Neural progenitor cell (in vitro differentiated cells): ENCODE results near the gene ABHD2. TPM values are rescaled to one million over a fixed set of nuclear protein-coding genes. Genes with fewer than 3 reads are reported as not detected.
A peak's percentile ranks its signal among the peaks of the same experiment; 100 is the strongest.

Source experiments
- DNase-seq: peaks from one replicate; pipeline ENCODE4 v3.0.0-alpha.2; 2016; ENCODE audit warnings: low spot score
- H2AFZ ChIP-seq: fragments of 200-600 bp; sonication (generic); replicated peaks from 2 replicates; pipeline ENCODE4 v1.6.1; 2016; ENCODE audit warnings: antibody characterized with exemption
- H3F3A ChIP-seq: fragments of 200-600 bp; sonication (generic); 2 replicates; pipeline ENCODE4 v1.6.1; 2016; ENCODE audit warnings: antibody characterized with exemption, low read depth
- H3K27ac ChIP-seq: fragments of 200-600 bp; sonication (generic); 2 replicates; pipeline ENCODE4 v1.5.1; 2016; ENCODE audit warnings: mild to moderate bottlenecking
- H3K27me3 ChIP-seq: fragments of 200-600 bp; sonication (generic); 2 replicates; pipeline ENCODE4 v1.6.1; 2016; ENCODE audit warnings: mild to moderate bottlenecking, moderate library complexity
- H3K36me3 ChIP-seq: fragments of 200-600 bp; sonication (generic); 2 replicates; pipeline ENCODE4 v1.5.1; 2016
- H3K4me1 ChIP-seq: fragments of 200-600 bp; sonication (generic); 2 replicates; pipeline ENCODE4 v1.6.1; 2016; ENCODE audit warnings: mixed run types
- H3K4me2 ChIP-seq: fragments of 200-600 bp; sonication (generic); 2 replicates; pipeline ENCODE4 v1.6.1; 2016
- H3K4me3 ChIP-seq: fragments of 200-600 bp; sonication (generic); 2 replicates; pipeline ENCODE4 v1.5.1; 2016
- H3K79me2 ChIP-seq: fragments of 200-600 bp; sonication (generic); 2 replicates; pipeline ENCODE4 v1.6.1; 2016; ENCODE audit warnings: low read depth
- H3K9ac ChIP-seq: fragments of 200-600 bp; sonication (generic); 2 replicates; pipeline ENCODE4 v1.6.1; 2016
- H3K9me3 ChIP-seq: fragments of 200-600 bp; sonication (generic); 2 replicates; pipeline ENCODE4 v1.5.1; 2016; ENCODE audit warnings: low read depth
- H4K20me1 ChIP-seq: fragments of 200-600 bp; sonication (generic); 2 replicates; pipeline ENCODE4 v1.6.1; 2016; ENCODE audit warnings: low read depth
- H3K27ac Mint-ChIP-seq: 3 replicates; pipeline ENCODE4 v1.8.0; 2021; ENCODE audit warnings: mixed read lengths
- H3K27me3 Mint-ChIP-seq: 2 replicates; pipeline ENCODE4 v1.8.0; 2022; ENCODE audit warnings: low read depth, mild to moderate bottlenecking, inconsistent platforms, moderate library complexity, mixed read lengths; ENCODE audit not compliant: insufficient read depth
- H3K36me3 Mint-ChIP-seq: 3 replicates; pipeline ENCODE4 v1.8.0; 2021; ENCODE audit warnings: mixed read lengths
- H3K4me1 Mint-ChIP-seq: 3 replicates; pipeline ENCODE4 v1.8.0; 2021; ENCODE audit warnings: mixed read lengths
- H3K4me3 Mint-ChIP-seq: 3 replicates; pipeline ENCODE4 v1.8.0; 2021; ENCODE audit warnings: mild to moderate bottlenecking, moderate library complexity, mixed read lengths
- H3K9me3 Mint-ChIP-seq: 3 replicates; pipeline ENCODE4 v1.8.0; 2020; ENCODE audit warnings: mixed read lengths
- CTCF ChIP-seq: fragments of 200-600 bp; sonication (generic); IDR thresholded peaks from 2 replicates; pipeline ENCODE4 v1.5.1; 2017; ENCODE audit warnings: antibody characterized with exemption, mild to moderate bottlenecking
- EZH2 ChIP-seq: fragments of 200-600 bp; sonication (generic); IDR thresholded peaks from 2 replicates; pipeline ENCODE4 v1.6.1; 2017; ENCODE audit warnings: antibody characterized with exemption, mild to moderate bottlenecking, moderate library complexity
- EZH2phosphoT487 ChIP-seq: fragments of 200-600 bp; sonication (generic); IDR thresholded peaks from 2 replicates; pipeline ENCODE4 v1.6.1; 2017; ENCODE audit warnings: antibody characterized with exemption
- total RNA-seq: library from RNA; depleted of rRNA; stranded (reverse); fragments of >200 nt; gene quantifications from 2 replicates; pipeline ENCODE4 v1.2.3, GENCODE V29; 2015; ENCODE audit warnings: low replicate concordance

Gene ABHD2
- total RNA-seq, 1 donor from 2014 or later: 10.9 TPM

- Histone ChIP-seq H3K27ac (no peak overlapping the region), H3K36me3 (no peaks in the 10 kb centered on the region), H4K20me1 (no peaks in the 10 kb centered on the region), H3K4me3 (no peak overlapping the region), H3K79me2 (no peaks in the 10 kb centered on the region), H3K27me3 (no peaks in the 10 kb centered on the region), H3K4me1 (peaks cover 21% of the 10 kb centered on the region), H3K4me2 (no peak overlapping the region), H3K9ac (no peak overlapping the region), H2AFZ (no peak overlapping the region), H3K9me3 (no peaks in the 10 kb centered on the region), H3F3A (peaks cover 14% of the 10 kb centered on the region)
- no peaks in the 10 kb centered on the region for H3K36me3 Mint-ChIP-seq
- H3K4me3 Mint-ChIP-seq: no peak overlapping the region
- no peaks in the 10 kb centered on the region for H3K9me3 Mint-ChIP-seq
- H3K27ac Mint-ChIP-seq: no peak overlapping the region
- H3K27me3 Mint-ChIP-seq: peaks cover 5% of the 10 kb centered on the region
- H3K4me1 Mint-ChIP-seq: peaks cover 15% of the 10 kb centered on the region
- DNase-seq: no peak
- TF ChIP-seq EZH2phosphoT487: no peak
- no peak for TF ChIP-seq CTCF
- no peak for TF ChIP-seq EZH2
These were observed 130.3 kb downstream of the ABHD2 start for GRCh38 chr15:89218531-89218930.

DNA sequence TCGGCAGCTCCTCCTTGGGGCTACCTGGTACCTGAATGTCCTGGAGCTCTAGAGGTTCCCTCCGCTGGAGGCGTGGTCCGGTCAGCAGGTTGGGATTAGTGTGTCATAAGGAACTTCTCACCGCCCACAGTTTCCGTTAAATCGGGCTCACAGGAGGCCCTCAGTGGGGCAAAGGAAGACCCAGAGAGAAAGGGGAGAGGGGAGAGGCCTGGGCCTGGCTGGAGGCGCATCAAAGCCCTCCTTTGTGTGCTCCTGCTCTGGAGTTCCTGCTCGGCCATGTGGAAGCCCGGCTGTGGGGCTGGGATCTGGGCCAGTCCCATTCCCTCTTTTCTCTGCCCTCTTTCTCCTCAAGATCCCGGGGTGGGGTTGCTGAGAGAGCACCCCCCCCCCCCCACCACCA lies 133.3 kb downstream of the ABHD2 start, which contains the start of gene RLBP1:
TSS of gene RLBP1 (minus strand) at position 37 of the 400 bp plus-strand sequence. CDS start 2,604 bp downstream, outside the sequence.
- Mint-ChIP-seq H3K27me3 (peaks cover 2% of the 10 kb centered on the region), H3K27ac (no peak within 1 kb of the TSS), H3K9me3 (no peaks in the 10 kb centered on the region), H3K4me3 (no peak within 1 kb of the TSS), H3K4me1 (peaks cover 15% of the 10 kb centered on the region), H3K36me3 (no peaks in the 10 kb centered on the region)
- Histone ChIP-seq H3K4me1 (peaks cover 22% of the 10 kb centered on the region), H3K36me3 (no peaks in the 10 kb centered on the region), H3F3A (peaks cover 14% of the 10 kb centered on the region), H3K27me3 (no peaks in the 10 kb centered on the region), H3K4me2 (peak within 1 kb of the TSS; percentile 51), H3K9ac (no peak within 1 kb of the TSS), H3K27ac (peak within 1 kb of the TSS; percentile 36), H3K4me3 (no peak within 1 kb of the TSS), H3K79me2 (no peaks in the 10 kb centered on the region), H3K9me3 (no peaks in the 10 kb centered on the region), H4K20me1 (no peaks in the 10 kb centered on the region), H2AFZ (peak within 1 kb of the TSS; percentile 70)
- DNase-seq: peak; percentile 79
- TF ChIP-seq EZH2phosphoT487: no peak
- no peak for TF ChIP-seq EZH2
- no peak for TF ChIP-seq CTCF

- H3K9ac ChIP-seq: no peak overlapping the region
- Mint-ChIP-seq H3K27me3 (peaks cover 2% of the 10 kb centered on the region), H3K27ac (no peak overlapping the region), H3K4me1 (peaks cover 20% of the 10 kb centered on the region), H3K36me3 (no peaks in the 10 kb centered on the region), H3K9me3 (no peaks in the 10 kb centered on the region), H3K4me3 (no peak overlapping the region)
- no peaks in the 10 kb centered on the region for H3K9me3 ChIP-seq
- H3K79me2 ChIP-seq: no peaks in the 10 kb centered on the region
- H3K36me3 ChIP-seq: no peaks in the 10 kb centered on the region
- H3K4me3 ChIP-seq: no peak overlapping the region
- DNase-seq: no peak
- peaks cover 32% of the 10 kb centered on the region for H3K4me1 ChIP-seq
- no peaks in the 10 kb centered on the region for H4K20me1 ChIP-seq
- no peaks in the 10 kb centered on the region for H3K27me3 ChIP-seq
- no peak overlapping the region for H3K27ac ChIP-seq
- peaks cover 14% of the 10 kb centered on the region for H3F3A ChIP-seq
- no peak for TF ChIP-seq EZH2
- TF ChIP-seq CTCF: no peak
- TF ChIP-seq EZH2phosphoT487: no peak
- no peak overlapping the region for H3K4me2 ChIP-seq
- no peak overlapping the region for H2AFZ ChIP-seq
These were observed 137.3 kb downstream of the ABHD2 start for GRCh38 chr15:89225588-89225987.
